KBM-7 (cell line): ENCODE measurements around the gene AATF.

ENCODE experiments used
- DNase-seq: peaks from one replicate; pipeline ENCODE4 v3.0.0-alpha.2; 2015
- in situ Hi-C: fragments of 300-500 bp; cut with MboI; formaldehyde crosslinking; loops from 2 replicates; pipeline ENCODE4 v1.14.3; 2020; ENCODE audit warnings: low sequenced_read_pairs, low pct_unique_long_range_greater_than_20kb, mixed read lengths

AATF gene

GRCh38 chr17:36939802-36940312 lies 8.9 kb upstream of the AATF start:
- no peak for DNase-seq
- in situ Hi-C loops = no loop called here

- in situ Hi-C loops = no loop called here
- DNase-seq = no peak
Observed at GRCh38 chr17:36940313-36941264, 8.2 kb upstream of the AATF start.

- in situ Hi-C loops = no loop called here
Observed at GRCh38 chr17:36941265-36942010, 7.3 kb upstream of the AATF start.

GRCh38 chr17:36942019-36942599 lies 6.6 kb upstream of the AATF start:
- in situ Hi-C loops = no loop called here
- DNase-seq = no peak

More at GRCh38 chr17:36941265-36942010, 7.3 kb upstream of the AATF start:
- no peak for DNase-seq

- in situ Hi-C loops = no loop called here
- DNase-seq = no peak
Observed at GRCh38 chr17:36942631-36943125, 6.1 kb upstream of the AATF start.

- in situ Hi-C loops = no loop called here
- no peak for DNase-seq
Observed at GRCh38 chr17:36943250-36944191, 5.2 kb upstream of the AATF start.

GRCh38 chr17:36944553-36944952 lies 4.2 kb upstream of the AATF start:
- DNase-seq = no peak
- in situ Hi-C loops = no loop called here

GRCh38 chr17:36945140-36945539 lies 3.6 kb upstream of the AATF start:
- in situ Hi-C loops = no loop called here
- no peak for DNase-seq

GRCh38 chr17:36945959-36946725 lies 2.6 kb upstream of the AATF start:
- in situ Hi-C loops = no loop called here
- DNase-seq = no peak

GRCh38 chr17:36946726-36947091 lies 2.0 kb upstream of the AATF start:
- in situ Hi-C loops = no loop called here
- DNase-seq = no peak

GRCh38 chr17:36947922-36948716 lies 635 bp upstream of the AATF start:
- in situ Hi-C loops = no loop called here
- peak; percentile 11 for DNase-seq

GRCh38 chr17:36949461-36949927 lies 740 bp downstream of the AATF start:
- DNase-seq = no peak
- in situ Hi-C loops = no loop called here

- in situ Hi-C loops = no loop called here
- DNase-seq = no peak
Observed at GRCh38 chr17:36950027-36950426, 1.3 kb downstream of the AATF start.

GRCh38 chr17:36951084-36951789 lies 2.5 kb downstream of the AATF start:
- DNase-seq = no peak
- in situ Hi-C loops = no loop called here

GRCh38 chr17:36971508-36971907 lies 22.8 kb downstream of the AATF start:
- in situ Hi-C loops = no loop called here
- DNase-seq = no peak

- no peak for DNase-seq
- in situ Hi-C loops = no loop called here
Observed at GRCh38 chr17:36972186-36972700, 23.5 kb downstream of the AATF start.
